NCI-H748 treated with DMSO at 0.1 percent for 48 hours (cell line): ENCODE results near the gene LY6G5B.
A peak's percentile ranks its signal among the peaks of the same experiment; 100 is the strongest.

Source experiments
- DNase-seq: peaks from one replicate; lab custom pipeline; 2025; lab: John Stamatoyannopoulos, UW

The LY6G5B gene

GRCh38 chr6:31641370-31641769 is 28.4 kb upstream of the LY6G5B start:
- no peak for DNase-seq

DNA sequence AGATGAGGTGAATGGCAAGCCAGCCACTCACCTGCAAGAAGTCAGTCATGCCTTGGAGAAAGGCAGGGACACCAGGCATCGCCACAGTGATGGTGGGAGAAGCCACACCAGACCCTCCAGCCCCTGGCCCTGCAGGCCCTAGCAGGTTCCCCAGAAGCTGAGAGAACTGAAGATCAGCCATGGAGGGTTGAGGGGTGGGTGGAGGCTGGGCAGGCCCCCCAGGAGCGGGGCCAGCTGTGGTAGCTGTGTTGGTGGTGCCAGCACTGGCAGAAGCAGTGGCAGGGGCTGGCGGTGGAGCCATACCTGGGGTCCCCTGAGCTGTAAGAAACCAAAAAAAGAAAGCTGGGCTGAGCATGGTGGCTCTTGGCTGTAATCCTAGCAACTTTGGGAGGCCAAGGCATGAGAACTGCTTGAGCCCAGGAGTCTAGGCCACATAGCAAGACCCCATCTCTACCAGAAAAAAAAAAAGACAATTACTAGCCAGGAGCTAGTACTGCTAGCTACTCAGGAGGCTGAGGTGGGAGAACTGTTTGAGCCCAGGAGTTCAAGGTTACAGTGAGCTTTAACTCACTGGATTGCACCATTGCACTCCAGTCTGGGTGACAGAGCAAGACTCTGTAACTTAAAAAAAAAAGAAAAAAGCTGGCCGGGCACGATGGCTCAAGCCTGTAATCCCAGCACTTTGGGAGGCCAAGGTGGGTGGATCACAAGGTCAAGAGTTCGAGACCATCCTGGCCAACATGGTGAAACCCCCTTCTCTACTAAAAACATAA is 26.8 kb upstream of the LY6G5B start:
- no peak for DNase-seq

- DNase-seq, result no peak
Observed at GRCh38 chr6:31643818-31644454, 25.8 kb upstream of the LY6G5B start.

DNA sequence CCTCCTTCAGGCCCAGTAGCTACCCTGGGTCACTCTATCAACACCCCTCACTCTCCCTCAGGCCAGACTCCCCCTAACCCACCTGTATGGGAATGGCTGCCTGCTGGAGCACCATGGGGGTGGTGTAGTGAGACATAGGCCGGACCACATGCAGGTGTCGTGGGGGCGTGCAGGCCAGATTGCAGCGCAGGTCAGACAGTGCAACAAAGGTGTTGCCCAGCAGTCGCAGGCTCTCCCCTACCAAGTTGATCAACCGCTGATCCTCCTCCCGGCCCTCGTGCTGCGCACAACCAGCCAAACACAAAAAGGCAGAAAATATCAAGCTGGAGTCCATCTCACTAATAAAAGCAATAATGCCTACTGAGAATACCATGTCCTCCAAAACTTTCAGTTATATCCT is 24.5 kb upstream of the LY6G5B start:
- DNase-seq, result no peak

GRCh38 chr6:31651602-31652191 is 18.1 kb upstream of the LY6G5B start:
- DNase-seq, result peak; percentile 85

DNA sequence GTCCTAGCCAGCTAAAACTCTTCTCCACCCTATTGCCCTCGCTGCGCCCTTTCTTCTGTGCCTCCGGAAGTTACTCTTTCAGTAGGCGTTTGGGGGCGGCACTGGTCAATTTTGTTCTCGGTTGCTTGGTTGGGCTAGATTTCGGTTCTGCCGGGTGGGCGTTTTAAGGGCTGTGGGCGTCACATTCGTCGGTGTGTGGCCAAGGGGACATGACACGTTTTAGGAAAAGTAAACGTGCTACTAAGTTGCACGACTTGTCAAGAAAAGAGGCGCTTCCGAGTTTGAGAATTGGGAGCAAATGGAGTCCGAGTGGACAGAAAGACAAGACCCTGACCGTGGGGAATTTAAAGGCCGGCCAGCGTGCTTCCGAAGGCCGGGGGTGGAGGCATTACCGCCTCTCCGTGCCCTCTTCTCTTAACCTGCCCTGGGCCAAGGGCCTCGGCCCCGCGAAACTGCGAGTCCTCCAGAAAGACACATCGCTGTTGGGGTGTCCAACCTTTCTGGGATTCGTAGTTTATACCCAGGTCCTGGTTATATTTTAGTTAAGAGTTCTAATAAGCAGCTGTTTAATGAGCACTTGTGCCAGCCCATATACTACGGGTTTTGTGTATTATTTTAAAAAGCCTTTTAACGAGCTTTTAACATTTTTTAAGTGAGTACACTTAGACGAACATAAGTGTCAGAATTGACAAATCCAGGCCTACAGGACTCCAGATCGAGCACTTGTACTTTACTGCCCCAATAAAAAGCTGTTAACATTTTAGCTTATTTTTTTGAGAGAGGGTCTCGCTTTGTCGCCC is 16.7 kb upstream of the LY6G5B start:
- no peak for DNase-seq

DNA sequence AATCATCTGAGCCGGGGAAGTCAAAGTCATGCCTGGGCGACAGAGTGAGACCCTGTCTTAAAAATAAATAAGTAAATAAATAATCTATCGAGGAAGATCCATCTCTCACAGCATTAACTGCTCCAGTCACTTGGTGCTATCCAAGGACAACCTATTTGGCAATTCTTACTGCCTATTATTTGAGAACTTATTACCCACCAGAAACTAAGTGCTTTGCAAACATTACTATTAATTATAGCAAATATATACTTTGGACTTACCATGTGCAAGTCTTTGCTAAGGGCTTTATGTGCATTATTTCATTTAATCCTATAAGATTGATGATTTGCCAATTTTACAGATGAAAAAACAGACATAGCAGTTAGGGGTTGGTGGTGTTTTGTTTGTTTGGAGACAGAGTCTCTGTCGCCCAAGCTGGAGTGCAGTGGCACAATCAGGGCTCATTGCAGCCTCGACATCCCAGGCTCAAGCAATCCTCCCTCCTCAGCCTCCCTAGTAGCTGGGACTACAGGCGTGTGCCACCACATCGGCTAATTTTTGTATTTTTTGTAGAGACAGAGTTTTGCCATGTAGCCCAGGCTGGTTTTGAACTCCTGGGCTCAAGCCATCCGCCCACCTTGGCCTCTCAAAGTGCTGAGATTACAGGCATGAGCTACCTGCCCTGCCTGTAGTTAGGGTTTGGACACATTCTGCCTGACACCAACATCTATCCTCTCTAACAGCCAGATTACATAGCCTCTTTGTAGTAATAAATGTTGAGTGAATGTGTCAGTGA is 15.0 kb upstream of the LY6G5B start:
- DNase-seq, result no peak

GRCh38 chr6:31655349-31656237 is 14.2 kb upstream of the LY6G5B start, which contains the start of gene APOM:
TSS of gene APOM (plus strand) at chr6:31655894. CDS start at chr6:31655967, 73 bp downstream.
- DNase-seq, result no peak

DNA sequence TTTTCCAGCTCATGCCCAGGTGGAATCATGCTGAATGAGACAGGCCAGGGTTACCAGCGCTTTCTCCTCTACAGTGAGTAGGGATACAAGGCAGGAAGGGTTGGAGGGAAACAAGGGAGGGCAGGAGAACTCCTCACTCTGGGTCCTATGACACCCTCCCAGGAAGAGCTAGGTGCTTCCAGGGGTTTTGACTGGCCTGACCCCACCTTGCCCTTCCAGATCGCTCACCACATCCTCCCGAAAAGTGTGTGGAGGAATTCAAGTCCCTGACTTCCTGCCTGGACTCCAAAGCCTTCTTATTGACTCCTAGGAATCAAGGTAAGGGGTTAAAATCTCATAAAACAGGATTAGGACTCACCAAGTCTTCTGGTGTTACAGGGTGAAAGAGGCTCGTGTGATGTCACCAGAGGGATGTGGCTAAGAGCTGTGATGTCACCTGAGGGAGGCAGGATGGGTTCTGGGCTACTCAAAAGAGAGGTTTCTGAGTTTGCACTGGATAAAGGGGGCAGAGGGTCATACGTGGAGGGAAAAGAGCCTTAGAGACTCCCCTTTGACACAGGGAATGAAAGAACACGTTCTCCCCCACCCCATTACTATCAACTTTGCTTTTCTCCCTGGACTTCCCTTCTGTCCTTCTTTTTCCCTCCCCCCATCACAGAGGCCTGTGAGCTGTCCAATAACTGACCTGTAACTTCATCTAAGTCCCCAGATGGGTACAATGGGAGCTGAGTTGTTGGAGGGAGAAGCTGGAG is 12.2 kb upstream of the LY6G5B start:
- DNase-seq, result no peak

DNA sequence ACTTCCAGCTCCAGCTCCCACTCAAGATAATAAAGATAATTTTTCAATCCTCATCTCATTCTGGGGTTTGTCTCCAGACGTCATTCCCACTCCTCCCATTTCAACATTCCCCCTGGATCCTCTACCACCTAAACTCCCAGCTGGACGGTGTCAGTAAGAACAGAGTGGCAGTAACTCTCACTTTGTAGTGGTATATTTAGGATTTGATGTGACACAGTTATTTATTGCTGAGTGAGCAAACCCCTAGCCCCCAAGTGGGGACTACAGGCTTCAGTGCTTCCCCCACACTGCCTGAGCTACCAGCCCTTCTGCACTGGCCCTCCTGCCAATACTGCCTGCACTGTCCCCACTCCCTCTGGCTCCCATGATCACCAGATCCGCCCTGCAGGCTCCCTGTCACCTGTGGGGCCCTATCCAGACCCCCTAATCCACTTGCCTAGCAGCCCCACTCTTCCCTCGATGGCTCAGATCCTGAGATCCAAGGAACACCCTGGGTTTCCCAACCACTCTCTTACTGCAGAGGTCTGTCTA is 11.6 kb upstream of the LY6G5B start:
- DNase-seq, result no peak

DNA sequence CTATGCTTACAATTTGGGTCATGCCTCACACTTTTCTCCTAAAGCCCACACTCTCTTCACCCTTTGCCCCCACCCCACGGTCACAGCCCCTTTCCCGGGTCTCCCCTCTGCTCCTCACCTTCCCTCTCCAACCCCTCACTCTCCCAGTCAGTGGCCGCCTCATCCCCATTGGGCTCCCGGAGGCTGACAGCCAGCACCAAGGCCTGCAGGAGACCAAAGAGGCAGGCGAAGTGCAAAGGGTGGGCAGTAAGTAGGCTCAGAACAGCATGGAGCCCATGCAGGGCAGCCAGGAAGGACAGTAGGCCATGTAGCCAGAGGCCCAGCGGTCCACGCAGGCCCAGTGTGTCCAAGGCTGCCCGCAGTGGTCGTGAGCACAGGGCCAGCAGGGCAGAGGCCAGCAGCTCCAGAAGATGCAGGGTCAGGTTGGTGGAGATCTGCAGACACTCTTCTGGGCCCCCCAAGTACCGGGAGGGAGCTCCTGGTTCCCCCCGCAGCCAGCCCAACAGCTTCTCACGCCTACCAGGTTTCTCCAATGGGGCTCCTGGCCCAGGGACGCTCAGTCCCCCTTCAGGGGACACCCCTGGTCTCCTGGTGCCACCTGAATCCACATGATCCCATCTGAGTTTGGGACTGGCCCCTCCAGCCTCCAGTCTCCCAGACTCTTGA is 10.7 kb upstream of the LY6G5B start:
- no peak for DNase-seq

GRCh38 chr6:31659649-31660380 is 10.0 kb upstream of the LY6G5B start:
- DNase-seq, result no peak

- peak; percentile 76 for DNase-seq
Observed at GRCh38 chr6:31660381-31661261, 9.2 kb upstream of the LY6G5B start, which contains the start of gene C6orf47. TSS of gene C6orf47 (minus strand) at chr6:31660778. CDS start at chr6:31659947, 831 bp downstream.

- DNase-seq, result no peak
Observed at GRCh38 chr6:31661262-31662123, 8.3 kb upstream of the LY6G5B start.

DNA sequence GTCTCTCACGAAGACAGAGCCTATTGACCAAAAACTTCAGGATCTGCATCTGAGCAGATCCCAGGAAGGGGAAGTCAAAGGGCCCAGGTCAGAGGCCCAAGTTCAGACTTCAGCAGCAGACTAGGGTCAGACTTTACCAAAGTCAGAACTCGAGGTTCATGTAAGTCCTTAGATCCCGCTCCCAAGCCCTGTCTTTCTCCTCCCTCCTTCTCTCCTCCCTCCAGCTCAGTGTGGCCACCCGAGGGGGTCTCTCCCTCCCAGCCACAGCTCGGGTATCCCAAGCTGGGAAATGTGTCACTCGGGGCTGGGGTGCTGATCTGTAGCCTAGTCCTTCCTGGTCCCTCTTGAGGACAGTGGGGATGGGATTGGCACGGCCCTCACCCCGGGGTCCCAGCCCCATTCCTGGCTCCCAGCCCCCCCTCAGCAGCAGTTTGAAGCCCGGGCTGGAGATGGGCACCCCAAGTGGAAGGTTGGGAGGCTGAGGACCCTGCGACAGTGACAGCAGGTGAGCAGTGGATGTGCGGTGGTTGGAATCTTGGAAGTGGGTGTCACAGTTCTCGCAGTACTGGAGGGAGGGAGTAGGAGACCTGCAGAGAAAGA is 7.6 kb upstream of the LY6G5B start:
- no peak for DNase-seq
